Measurements from ENCODE around the gene BPIFA3. TPM values are rescaled to one million over a fixed set of nuclear protein-coding genes. Genes with fewer than 3 reads are reported as not detected.
A peak's percentile ranks its signal among the peaks of the same experiment; 100 is the strongest.

Gene BPIFA3
- total and polyA plus RNA-seq, 3 experiments from 2014 or later = not detected

GRCh38 chr20:33272155-33272873 is 55.2 kb downstream of the BPIFA3 start:
- Mint-ChIP-seq H3K4me1 (no peaks in the 10 kb centered on the region), H3K4me3 (no peak overlapping the region), H3K27me3 (peaks cover 8 to 46% of the 10 kb centered on the region in 2 donors), H3K36me3 (peaks cover 0 to 4% (median 3%) of the 10 kb centered on the region in 3 donors), H3K27ac (no peak overlapping the region), H3K9me3 (peaks cover 0 to 1% (median 0%) of the 10 kb centered on the region in 5 donors)
- Histone ChIP-seq H3K36me3 (ENCODE audit: insufficient read depth, low read length) (no peaks in the 10 kb centered on the region), H3K27ac (ENCODE audit: low read depth, low read length) (no peak overlapping the region), H3K4me1 (ENCODE audit: insufficient read depth, low read length) (no peaks in the 10 kb centered on the region), H3K27me3 (ENCODE audit: insufficient read depth, low read length, poor library complexity, severe bottlenecking) (no peaks in the 10 kb centered on the region), H3K4me3 (ENCODE audit: low read length) (no peak overlapping the region), H3K9me3 (ENCODE audit: low read length) (no peaks in the 10 kb centered on the region)
- ChIA-PET CTCF (no interaction called here), POLR2A (no interaction called here)
- no peak for DNase-seq

DNA sequence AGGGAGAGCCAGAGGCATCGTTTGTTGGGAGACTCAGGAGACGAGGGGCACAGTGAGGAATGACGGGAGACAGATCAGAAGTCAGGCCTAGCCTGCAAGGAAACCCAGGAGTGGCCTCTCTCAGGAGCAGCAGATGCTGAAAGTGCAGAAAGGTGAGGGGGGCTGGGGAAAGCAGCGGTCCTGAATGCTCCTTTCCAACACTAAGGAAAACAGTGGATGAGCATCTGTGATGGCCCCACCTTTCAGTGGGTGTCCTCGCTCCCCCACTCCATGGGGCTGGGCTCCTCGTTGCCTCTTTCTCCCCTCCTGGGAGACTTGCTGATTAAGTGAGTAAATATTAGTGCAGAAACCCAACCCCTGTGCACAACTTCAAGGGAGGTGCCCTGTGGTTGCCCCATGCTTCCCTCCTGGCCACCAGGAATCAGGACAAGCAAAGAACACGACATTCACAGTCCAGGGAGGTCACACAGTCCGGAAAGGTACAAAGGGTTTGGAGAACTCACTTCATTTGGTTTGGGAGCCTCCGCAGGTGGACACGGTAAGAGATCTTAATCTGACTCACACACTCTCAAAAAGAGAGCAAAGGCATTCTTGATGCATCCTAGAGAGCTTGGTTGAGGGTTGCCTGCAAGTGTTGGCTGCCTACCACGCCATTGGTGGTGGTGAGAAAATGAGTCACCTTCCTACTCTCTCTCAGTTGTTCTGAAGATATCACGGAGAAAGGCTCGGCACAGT is 56.1 kb downstream of the BPIFA3 start:
- no peaks in the 10 kb centered on the region for H3K27me3 ChIP-seq (ENCODE audit: insufficient read depth, low read length, poor library complexity, severe bottlenecking)
- Mint-ChIP-seq H3K27ac (no peak overlapping the region), H3K4me3 (no peak overlapping the region), H3K27me3 (peaks cover 0 to 45% of the 10 kb centered on the region in 2 donors), H3K9me3 (peaks cover 0 to 1% (median 0%) of the 10 kb centered on the region in 5 donors), H3K36me3 (peaks cover 0 to 2% (median 0%) of the 10 kb centered on the region in 3 donors), H3K4me1 (no peaks in the 10 kb centered on the region)
- no peaks in the 10 kb centered on the region for H3K36me3 ChIP-seq (ENCODE audit: insufficient read depth, low read length)
- H3K4me3 ChIP-seq (ENCODE audit: low read length) = no peak overlapping the region
- no peak for DNase-seq
- POLR2A ChIA-PET = no interaction called here
- CTCF ChIA-PET = no interaction called here
- no peak overlapping the region for H3K27ac ChIP-seq (ENCODE audit: low read depth, low read length)
- no peaks in the 10 kb centered on the region for H3K9me3 ChIP-seq (ENCODE audit: low read length)
- H3K4me1 ChIP-seq (ENCODE audit: insufficient read depth, low read length) = no peaks in the 10 kb centered on the region

DNA sequence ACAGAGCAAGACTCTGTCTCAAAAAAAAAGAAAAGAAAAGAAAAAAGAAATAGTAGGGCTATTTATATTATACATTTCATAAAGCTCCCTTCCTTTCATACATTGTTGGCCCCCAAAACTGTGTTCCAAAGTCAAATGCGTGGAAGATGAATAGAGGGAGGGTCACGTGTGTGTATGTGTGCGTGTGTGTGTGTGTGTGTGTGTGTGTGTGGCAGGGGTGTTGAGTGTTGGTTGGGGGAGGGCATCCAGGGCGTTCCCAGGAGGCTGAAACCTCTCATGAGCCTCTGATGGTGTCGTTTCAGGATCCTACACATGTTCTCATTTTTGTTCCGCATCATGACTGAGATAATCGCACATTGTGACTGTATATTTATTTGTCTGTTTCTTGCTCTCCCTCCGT is 58.1 kb downstream of the BPIFA3 start:
- H3K4me1 Mint-ChIP-seq = no peaks in the 10 kb centered on the region
- peaks cover 4 to 44% of the 10 kb centered on the region in 2 donors for H3K27me3 Mint-ChIP-seq
- no peak for DNase-seq
- no peaks in the 10 kb centered on the region for H3K9me3 ChIP-seq (ENCODE audit: low read length)
- peak overlapping the region in 1 of 8 donors; percentile 2 for H3K27ac Mint-ChIP-seq
- no peak overlapping the region for H3K4me3 ChIP-seq (ENCODE audit: low read length)
- H3K36me3 Mint-ChIP-seq = peaks cover 0 to 2% (median 0%) of the 10 kb centered on the region in 3 donors
- POLR2A ChIA-PET = no interaction called here
- no peak overlapping the region for H3K27ac ChIP-seq (ENCODE audit: low read depth, low read length)
- H3K36me3 ChIP-seq (ENCODE audit: insufficient read depth, low read length) = no peaks in the 10 kb centered on the region
- peaks cover 0 to 1% (median 0%) of the 10 kb centered on the region in 5 donors for H3K9me3 Mint-ChIP-seq
- CTCF ChIA-PET = no interaction called here
- no peaks in the 10 kb centered on the region for H3K4me1 ChIP-seq (ENCODE audit: insufficient read depth, low read length)
- H3K4me3 Mint-ChIP-seq = no peak overlapping the region
- H3K27me3 ChIP-seq (ENCODE audit: insufficient read depth, low read length, poor library complexity, severe bottlenecking) = no peaks in the 10 kb centered on the region

DNA sequence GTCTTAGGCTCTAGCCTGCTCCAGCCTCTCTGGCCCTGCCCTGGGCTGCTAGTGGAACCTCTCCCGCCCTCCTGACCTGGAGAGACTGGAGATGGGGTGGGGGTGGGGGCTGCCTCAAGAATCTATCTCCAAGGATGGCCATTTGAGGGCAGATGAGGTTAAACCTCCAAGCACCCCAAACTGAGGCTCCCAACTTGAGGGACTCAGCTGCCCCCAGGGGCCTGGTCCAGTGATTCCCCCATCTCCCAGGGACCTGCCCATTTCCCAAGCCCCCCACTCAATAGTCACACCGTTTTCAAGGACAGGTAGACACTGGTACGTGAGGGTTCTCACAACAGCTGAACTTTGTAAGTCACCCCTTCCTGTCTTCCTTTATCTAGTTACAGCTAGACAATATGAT is 58.7 kb downstream of the BPIFA3 start:
- no peaks in the 10 kb centered on the region for H3K36me3 ChIP-seq (ENCODE audit: insufficient read depth, low read length)
- no peaks in the 10 kb centered on the region for H3K4me1 ChIP-seq (ENCODE audit: insufficient read depth, low read length)
- no peak overlapping the region for H3K27ac Mint-ChIP-seq
- no peak overlapping the region for H3K4me3 ChIP-seq (ENCODE audit: low read length)
- ChIA-PET CTCF (no interaction called here), POLR2A (no interaction called here)
- H3K27me3 ChIP-seq (ENCODE audit: insufficient read depth, low read length, poor library complexity, severe bottlenecking) = no peaks in the 10 kb centered on the region
- H3K27me3 Mint-ChIP-seq = peaks cover 4 to 42% of the 10 kb centered on the region in 2 donors
- no peaks in the 10 kb centered on the region for H3K36me3 Mint-ChIP-seq
- H3K9me3 ChIP-seq (ENCODE audit: low read length) = no peaks in the 10 kb centered on the region
- no peak overlapping the region for H3K4me3 Mint-ChIP-seq
- H3K4me1 Mint-ChIP-seq = no peaks in the 10 kb centered on the region
- peaks cover 0 to 1% (median 0%) of the 10 kb centered on the region in 5 donors for H3K9me3 Mint-ChIP-seq
- H3K27ac ChIP-seq (ENCODE audit: low read depth, low read length) = no peak overlapping the region
- no peak for DNase-seq

DNA sequence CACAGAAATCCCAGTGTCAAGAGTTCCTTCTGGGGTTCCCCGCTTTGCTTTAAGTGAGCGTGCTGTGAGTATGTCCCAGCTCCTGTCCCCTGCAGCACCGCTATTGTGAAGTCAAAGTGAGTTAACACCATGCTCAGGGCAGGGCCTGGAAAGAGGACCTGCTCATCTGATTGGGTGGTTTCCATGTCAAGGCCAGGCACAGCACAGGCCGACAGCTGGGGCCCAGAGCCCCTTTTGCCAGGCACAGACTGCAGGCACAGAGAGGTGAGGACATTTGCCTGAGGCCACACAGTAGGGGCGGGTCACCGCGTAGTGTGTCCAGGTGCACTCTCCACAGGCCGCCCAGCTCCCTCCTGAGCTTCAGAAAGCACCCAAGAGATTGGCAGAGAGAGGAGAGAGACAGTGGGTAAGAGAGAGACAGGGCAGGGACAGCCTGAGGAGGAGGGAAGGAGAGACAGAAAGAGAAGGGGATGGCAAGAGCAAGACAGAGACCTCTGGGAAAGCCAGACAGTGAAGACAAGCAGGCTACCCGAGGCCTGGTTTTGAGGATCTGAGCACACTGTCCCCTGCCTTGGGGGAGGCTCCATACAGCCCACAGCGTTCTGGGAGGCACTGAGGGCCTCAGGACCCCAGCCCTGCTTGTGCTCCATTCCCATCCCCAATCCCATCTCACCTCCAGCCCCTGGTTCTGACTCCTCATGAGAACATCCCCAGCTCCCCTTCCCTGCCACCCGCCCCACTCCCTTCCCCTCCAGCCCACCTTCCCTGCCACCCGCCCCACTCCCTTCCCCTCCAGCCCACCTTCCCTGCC is 59.4 kb downstream of the BPIFA3 start:
- Histone ChIP-seq H3K36me3 (ENCODE audit: insufficient read depth, low read length) (no peaks in the 10 kb centered on the region), H3K9me3 (ENCODE audit: low read length) (no peaks in the 10 kb centered on the region), H3K4me3 (ENCODE audit: low read length) (no peak overlapping the region), H3K27me3 (ENCODE audit: insufficient read depth, low read length, poor library complexity, severe bottlenecking) (no peaks in the 10 kb centered on the region), H3K27ac (ENCODE audit: low read depth, low read length) (no peak overlapping the region), H3K4me1 (ENCODE audit: insufficient read depth, low read length) (no peaks in the 10 kb centered on the region)
- Mint-ChIP-seq H3K4me1 (no peaks in the 10 kb centered on the region), H3K9me3 (peaks cover 0 to 1% (median 0%) of the 10 kb centered on the region in 5 donors), H3K36me3 (no peaks in the 10 kb centered on the region), H3K4me3 (no peak overlapping the region), H3K27me3 (peaks cover 4 to 40% of the 10 kb centered on the region in 2 donors), H3K27ac (no peak overlapping the region)
- no peak for DNase-seq
- ChIA-PET POLR2A (no interaction called here), CTCF (no interaction called here)

Other genes starting within 250 kb of the BPIFA3 start
- gene SUN5, start 212.9 kb upstream of the BPIFA3 start, total RNA-seq = not detected
- gene SUN5, start 212.9 kb upstream of the BPIFA3 start, polyA plus RNA-seq = not detected
- gene BPIFB2, start 209.6 kb upstream of the BPIFA3 start, total RNA-seq = not detected
- gene BPIFB2, start 209.6 kb upstream of the BPIFA3 start, polyA plus RNA-seq = not detected
- not detected for gene BPIFB6, start 185.7 kb upstream of the BPIFA3 start, total RNA-seq
- not detected for gene BPIFB6, start 185.7 kb upstream of the BPIFA3 start, polyA plus RNA-seq
- not detected for gene BPIFB3, start 163.4 kb upstream of the BPIFA3 start, total RNA-seq
- gene BPIFB3, start 163.4 kb upstream of the BPIFA3 start, polyA plus RNA-seq = not detected
- not detected for gene BPIFB4, start 137.7 kb upstream of the BPIFA3 start, total RNA-seq
- not detected for gene BPIFB4, start 137.7 kb upstream of the BPIFA3 start, polyA plus RNA-seq
- gene BPIFA2, start 49.2 kb upstream of the BPIFA3 start, total RNA-seq = not detected
- gene BPIFA2, start 49.2 kb upstream of the BPIFA3 start, polyA plus RNA-seq = not detected
- gene BPIFA1, start 18.6 kb downstream of the BPIFA3 start, total RNA-seq = not detected
- gene BPIFA1, start 18.6 kb downstream of the BPIFA3 start, polyA plus RNA-seq = not detected
- gene BPIFB1, start 65.9 kb downstream of the BPIFA3 start, total RNA-seq = not detected
- gene BPIFB1, start 65.9 kb downstream of the BPIFA3 start, polyA plus RNA-seq = not detected
- 10 to 100 TPM; 41.6 to 46.4 TPM for gene CDK5RAP1, start 184.2 kb downstream of the BPIFA3 start, total RNA-seq
- 33.5 TPM for gene CDK5RAP1, start 184.2 kb downstream of the BPIFA3 start, polyA plus RNA-seq
- 1 to 10 TPM; 4.6 to 5.6 TPM for gene SNTA1, start 226.4 kb downstream of the BPIFA3 start, total RNA-seq
- gene SNTA1, start 226.4 kb downstream of the BPIFA3 start, polyA plus RNA-seq = 11.8 TPM